OCI-LY1 (cell line): ENCODE measurements around the gene SPP1.

Experiments
- H2AFZ ChIP-seq: fragments of 200-600 bp; sonication (generic), shearing (Covaris generic); 2 replicates; pipeline ENCODE4 v1.6.0; 2014; ENCODE audit warnings: antibody characterized with exemption, mild to moderate bottlenecking, low read length
- H3F3A ChIP-seq: fragments of 200-600 bp; sonication (generic), shearing (Covaris generic); 2 replicates; pipeline ENCODE4 v1.6.0; 2014; ENCODE audit warnings: mild to moderate bottlenecking, antibody characterized with exemption, low read length, moderate library complexity; ENCODE audit not compliant: insufficient read depth
- H3K27ac ChIP-seq: fragments of 200-600 bp; sonication (generic); 2 replicates; pipeline ENCODE4 v1.5.1; 2014; ENCODE audit warnings: low read length, mixed run types, mild to moderate bottlenecking, low read depth; ENCODE audit not compliant: poor library complexity, severe bottlenecking
- H3K27me3 ChIP-seq: fragments of 200-600 bp; sonication (generic); 2 replicates; pipeline ENCODE4 v1.6.0; 2014; ENCODE audit warnings: antibody characterized with exemption, mild to moderate bottlenecking, low read length, moderate library complexity; ENCODE audit not compliant: insufficient read depth
- H3K36me3 ChIP-seq: fragments of 200-600 bp; sonication (generic); 2 replicates; pipeline ENCODE4 v1.6.1; 2014; ENCODE audit warnings: mild to moderate bottlenecking, antibody characterized with exemption, low read length, moderate library complexity, mixed read lengths; ENCODE audit not compliant: insufficient read depth
- H3K4me1 ChIP-seq: fragments of 200-600 bp; sonication (generic); 2 replicates; pipeline ENCODE4 v1.5.1; 2014; ENCODE audit warnings: mild to moderate bottlenecking, low read length, moderate library complexity; ENCODE audit not compliant: insufficient read depth, severe bottlenecking
- H3K4me2 ChIP-seq: fragments of 200-600 bp; sonication (generic), shearing (Covaris generic); 2 replicates; pipeline ENCODE4 v1.6.1; 2014; ENCODE audit warnings: low read length
- H3K4me3 ChIP-seq: fragments of 200-600 bp; sonication (generic); 2 replicates; pipeline ENCODE4 v1.5.1; 2014; ENCODE audit warnings: low read length, low read depth, mild to moderate bottlenecking, mixed read lengths; ENCODE audit not compliant: poor library complexity, severe bottlenecking
- H3K79me2 ChIP-seq: fragments of 200-600 bp; shearing (Covaris generic); 2 replicates; pipeline ENCODE4 v1.6.1; 2016; ENCODE audit warnings: mixed run types, low read length, mixed read lengths; ENCODE audit not compliant: insufficient read depth
- H3K9ac ChIP-seq: fragments of 200-600 bp; sonication (generic), shearing (Covaris generic); 2 replicates; pipeline ENCODE4 v1.6.1; 2014; ENCODE audit warnings: mild to moderate bottlenecking, low read length, mixed read lengths
- H3K9me2 ChIP-seq: fragments of 200-600 bp; sonication (generic), shearing (Covaris generic); 2 replicates; pipeline ENCODE4 v1.6.1; 2014; ENCODE audit warnings: low read depth, mild to moderate bottlenecking, low read length, mixed read lengths
- H3K9me3 ChIP-seq: fragments of 200-600 bp; shearing (Covaris generic); 2 replicates; pipeline ENCODE4 v1.6.1; 2014; ENCODE audit warnings: low read length, mixed read lengths
- H4K20me1 ChIP-seq: fragments of 200-600 bp; sonication (generic), shearing (Covaris generic); 2 replicates; pipeline ENCODE4 v1.6.0; 2016; ENCODE audit warnings: mild to moderate bottlenecking, low read length; ENCODE audit not compliant: insufficient read depth
- EZH2 ChIP-seq: fragments of 200-600 bp; sonication (generic), shearing (Covaris generic); IDR thresholded peaks from 2 replicates; pipeline ENCODE4 v1.8.0; 2017; ENCODE audit warnings: borderline replicate concordance, mixed run types, mild to moderate bottlenecking, antibody characterized with exemption, low read length, moderate library complexity, mixed read lengths
- TF ChIP-seq, protein P1 (sequence below): fragments of 200-600 bp; sonication (generic), shearing (Covaris generic); IDR thresholded peaks from 2 replicates; pipeline ENCODE4 v1.5.1; 2017; ENCODE audit warnings: mild to moderate bottlenecking, antibody characterized with exemption, low read length, moderate library complexity, mixed read lengths

The SPP1 gene

DNA sequence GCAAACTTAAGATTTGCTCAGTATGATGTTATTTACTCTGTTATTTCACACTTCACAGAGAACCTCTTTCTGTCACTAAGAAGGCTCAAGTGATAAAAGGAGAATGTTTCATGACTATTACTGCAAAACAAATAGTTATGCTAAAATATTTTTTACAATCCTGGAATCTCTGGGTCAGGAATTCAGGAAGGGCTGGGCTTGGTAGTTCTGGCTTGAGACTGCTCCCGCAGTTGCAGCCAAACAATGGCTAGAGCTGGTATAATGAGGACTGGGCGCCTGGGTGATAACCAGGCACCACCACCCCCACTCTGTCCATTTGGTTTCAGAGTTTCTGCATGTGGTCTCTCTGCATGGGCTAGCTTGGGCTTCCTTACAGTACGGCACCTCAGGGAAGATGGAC, 28.7 kb upstream of the SPP1 start:
- Histone ChIP-seq H3K36me3 (no peaks in the 10 kb centered on the region), H2AFZ (no peak overlapping the region), H3K79me2 (no peaks in the 10 kb centered on the region), H3K9me3 (no peaks in the 10 kb centered on the region), H3K4me3 (no peak overlapping the region), H3K27me3 (no peaks in the 10 kb centered on the region), H3K4me1 (no peaks in the 10 kb centered on the region), H3K4me2 (no peak overlapping the region), H3K9me2 (no peaks in the 10 kb centered on the region), H3F3A (no peaks in the 10 kb centered on the region), H3K27ac (no peak overlapping the region), H4K20me1 (no peaks in the 10 kb centered on the region), H3K9ac (no peak overlapping the region)
- no peak for TF ChIP-seq EZH2
- TF ChIP-seq, protein P1, sequence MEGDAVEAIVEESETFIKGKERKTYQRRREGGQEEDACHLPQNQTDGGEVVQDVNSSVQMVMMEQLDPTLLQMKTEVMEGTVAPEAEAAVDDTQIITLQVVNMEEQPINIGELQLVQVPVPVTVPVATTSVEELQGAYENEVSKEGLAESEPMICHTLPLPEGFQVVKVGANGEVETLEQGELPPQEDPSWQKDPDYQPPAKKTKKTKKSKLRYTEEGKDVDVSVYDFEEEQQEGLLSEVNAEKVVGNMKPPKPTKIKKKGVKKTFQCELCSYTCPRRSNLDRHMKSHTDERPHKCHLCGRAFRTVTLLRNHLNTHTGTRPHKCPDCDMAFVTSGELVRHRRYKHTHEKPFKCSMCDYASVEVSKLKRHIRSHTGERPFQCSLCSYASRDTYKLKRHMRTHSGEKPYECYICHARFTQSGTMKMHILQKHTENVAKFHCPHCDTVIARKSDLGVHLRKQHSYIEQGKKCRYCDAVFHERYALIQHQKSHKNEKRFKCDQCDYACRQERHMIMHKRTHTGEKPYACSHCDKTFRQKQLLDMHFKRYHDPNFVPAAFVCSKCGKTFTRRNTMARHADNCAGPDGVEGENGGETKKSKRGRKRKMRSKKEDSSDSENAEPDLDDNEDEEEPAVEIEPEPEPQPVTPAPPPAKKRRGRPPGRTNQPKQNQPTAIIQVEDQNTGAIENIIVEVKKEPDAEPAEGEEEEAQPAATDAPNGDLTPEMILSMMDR = no peak

GRCh38 chr4:87947381-87948160, 27.9 kb upstream of the SPP1 start:
- no peaks in the 10 kb centered on the region for H3K36me3 ChIP-seq
- no peaks in the 10 kb centered on the region for H3K79me2 ChIP-seq
- no peaks in the 10 kb centered on the region for H3K4me1 ChIP-seq
- no peak overlapping the region for H3K4me2 ChIP-seq
- H3K27me3 ChIP-seq = no peaks in the 10 kb centered on the region; the same call in 1 of the 2 replicates
- H3K9ac ChIP-seq = no peak overlapping the region
- no peaks in the 10 kb centered on the region for H4K20me1 ChIP-seq
- H3K4me3 ChIP-seq = no peak overlapping the region
- no peaks in the 10 kb centered on the region for H3K9me3 ChIP-seq
- TF ChIP-seq, protein P1 = no peak
- no peak for TF ChIP-seq EZH2
- H3F3A ChIP-seq = no peaks in the 10 kb centered on the region
- H3K9me2 ChIP-seq = no peaks in the 10 kb centered on the region
- H2AFZ ChIP-seq = no peak overlapping the region
- no peak overlapping the region for H3K27ac ChIP-seq

- Histone ChIP-seq H3K27ac (no peak overlapping the region), H3K36me3 (no peaks in the 10 kb centered on the region), H3K9me2 (no peaks in the 10 kb centered on the region), H4K20me1 (no peaks in the 10 kb centered on the region), H3K4me1 (no peaks in the 10 kb centered on the region), H3F3A (no peaks in the 10 kb centered on the region), H3K4me3 (no peak overlapping the region), H2AFZ (no peak overlapping the region), H3K9me3 (no peaks in the 10 kb centered on the region), H3K4me2 (no peak overlapping the region), H3K79me2 (no peaks in the 10 kb centered on the region), H3K27me3 (no peaks in the 10 kb centered on the region; the same call in 1 of the 2 replicates), H3K9ac (no peak overlapping the region)
- no peak for TF ChIP-seq EZH2
- TF ChIP-seq, protein P1 = no peak
Observed at GRCh38 chr4:87949961-87950360, 25.6 kb upstream of the SPP1 start.
